ENCODE data around the gene GPRC5C. TPM values are rescaled to one million over a fixed set of nuclear protein-coding genes. Genes with fewer than 3 reads are reported as not detected.
A peak's percentile ranks its signal among the peaks of the same experiment; 100 is the strongest.

The GPRC5C gene
- total and polyA plus RNA-seq, 2 of the 13 experiments (the other 11 are each of a cell fraction or from before 2014, with no cell fraction given), result 85.6 to 300 TPM

DNA sequence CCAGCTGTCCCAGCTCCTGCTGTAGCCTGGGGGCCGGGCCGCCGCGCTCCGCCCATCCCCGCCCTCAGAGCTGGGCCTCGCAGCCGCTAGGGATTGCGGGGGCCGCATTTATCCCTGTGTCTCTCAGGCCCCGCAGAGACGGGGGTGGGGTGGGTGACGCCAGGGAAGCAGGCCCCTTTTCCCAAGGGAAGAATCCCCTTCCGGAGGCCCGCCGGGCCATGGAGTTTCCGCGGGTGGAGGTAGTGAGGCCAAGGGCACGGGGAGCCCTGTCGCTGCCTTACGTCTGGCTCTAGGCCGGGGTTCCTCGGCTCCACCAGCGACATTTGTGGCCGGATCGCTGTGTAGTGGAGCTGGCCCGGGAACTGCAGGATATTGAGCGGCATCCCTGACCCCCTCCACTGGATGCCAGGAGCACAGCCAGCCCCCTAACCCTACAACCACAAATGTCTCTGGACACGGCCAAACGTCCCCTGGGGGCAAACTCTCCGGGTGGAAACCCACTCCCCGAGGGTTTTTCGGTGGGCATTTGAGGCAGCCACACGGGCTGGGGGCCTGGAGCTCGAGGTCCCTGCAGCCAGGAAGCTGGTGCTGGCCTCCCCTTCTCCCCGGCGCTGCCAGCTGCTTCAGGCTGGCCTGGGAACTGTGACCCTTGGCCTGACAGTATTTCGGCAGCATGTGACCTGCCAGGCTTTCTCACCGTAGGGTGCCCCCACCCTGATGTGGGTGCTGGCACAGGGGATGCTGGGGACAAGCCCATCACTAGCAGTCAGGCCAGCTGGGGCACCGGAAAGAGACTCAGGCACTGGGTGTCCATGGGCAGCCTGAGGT, 22.5 kb downstream of the GPRC5C start (continued):
- no peak for TF ChIP-seq ZNF142 (CRISPR knock-in tag; IDR thresholded peaks at IDR 0.05)
- peak in 1 of 2 experiments; percentile 63; a peak in 1 of 4 replicates for TF ChIP-seq KLF16 (CRISPR knock-in tag; IDR thresholded peaks at IDR 0.05)
- TF ChIP-seq ZNF180 (CRISPR knock-in tag; IDR thresholded peaks at IDR 0.05; ENCODE audit: borderline replicate concordance, low read depth), result 0 out of 2 replicates have a peak, but pooled peaks have one; percentile 21
- TF ChIP-seq NR2C2 (CRISPR knock-in tag; IDR thresholded peaks at IDR 0.05; ENCODE audit: borderline replicate concordance), result peak; percentile 54; the same call in 1 of the 2 replicates
- TF ChIP-seq HNF1B (CRISPR knock-in tag; IDR thresholded peaks at IDR 0.05), result peak; percentile 50
- no peak for TF ChIP-seq ZNF264 (CRISPR knock-in tag; IDR thresholded peaks at IDR 0.05)
- TF ChIP-seq KLF13 (CRISPR knock-in tag; IDR thresholded peaks at IDR 0.05), result no peak
- no peak for TF ChIP-seq ZNF350 (CRISPR knock-in tag; IDR thresholded peaks at IDR 0.05; ENCODE audit: borderline replicate concordance, low read depth)
- TF ChIP-seq ZNF337 (CRISPR knock-in tag; IDR thresholded peaks at IDR 0.05; ENCODE audit: borderline replicate concordance, low read depth), result 0 out of 2 replicates have a peak, but pooled peaks have one; percentile 56
- TF ChIP-seq JARID2 (CRISPR knock-in tag; IDR thresholded peaks at IDR 0.05; ENCODE audit: insufficient replicate concordance), result peak; percentile 70
- TF ChIP-seq HIC2 (CRISPR knock-in tag; IDR thresholded peaks at IDR 0.05; ENCODE audit: low read depth), result peak; percentile 85
- TF ChIP-seq CBFB (CRISPR knock-in tag; IDR thresholded peaks at IDR 0.05), result 0 out of 2 replicates have a peak, but pooled peaks have one; percentile 24
- no peak for TF ChIP-seq DPF2 (CRISPR knock-in tag; IDR thresholded peaks at IDR 0.05; ENCODE audit: borderline replicate concordance, low read depth)
- TF ChIP-seq, protein P1, sequence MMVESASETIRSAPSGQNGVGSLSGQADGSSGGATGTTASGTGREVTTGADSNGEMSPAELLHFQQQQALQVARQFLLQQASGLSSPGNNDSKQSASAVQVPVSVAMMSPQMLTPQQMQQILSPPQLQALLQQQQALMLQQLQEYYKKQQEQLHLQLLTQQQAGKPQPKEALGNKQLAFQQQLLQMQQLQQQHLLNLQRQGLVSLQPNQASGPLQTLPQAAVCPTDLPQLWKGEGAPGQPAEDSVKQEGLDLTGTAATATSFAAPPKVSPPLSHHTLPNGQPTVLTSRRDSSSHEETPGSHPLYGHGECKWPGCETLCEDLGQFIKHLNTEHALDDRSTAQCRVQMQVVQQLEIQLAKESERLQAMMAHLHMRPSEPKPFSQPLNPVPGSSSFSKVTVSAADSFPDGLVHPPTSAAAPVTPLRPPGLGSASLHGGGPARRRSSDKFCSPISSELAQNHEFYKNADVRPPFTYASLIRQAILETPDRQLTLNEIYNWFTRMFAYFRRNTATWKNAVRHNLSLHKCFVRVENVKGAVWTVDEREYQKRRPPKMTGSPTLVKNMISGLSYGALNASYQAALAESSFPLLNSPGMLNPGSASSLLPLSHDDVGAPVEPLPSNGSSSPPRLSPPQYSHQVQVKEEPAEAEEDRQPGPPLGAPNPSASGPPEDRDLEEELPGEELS (CRISPR knock-in tag; IDR thresholded peaks at IDR 0.05), result 0 out of 2 replicates have a peak, but pooled peaks have one; percentile 15
- peak; percentile 18 for TF ChIP-seq ARNTL (CRISPR knock-in tag; IDR thresholded peaks at IDR 0.05)

All from HepG2 (cell line).